GOT3 (cell line): ENCODE data around the gene CSRP1.

Experiments
- DNase-seq: peaks from one replicate; lab custom pipeline; 2025; ENCODE audit warnings: mixed read lengths; lab: John Stamatoyannopoulos, UW

Gene CSRP1

DNA sequence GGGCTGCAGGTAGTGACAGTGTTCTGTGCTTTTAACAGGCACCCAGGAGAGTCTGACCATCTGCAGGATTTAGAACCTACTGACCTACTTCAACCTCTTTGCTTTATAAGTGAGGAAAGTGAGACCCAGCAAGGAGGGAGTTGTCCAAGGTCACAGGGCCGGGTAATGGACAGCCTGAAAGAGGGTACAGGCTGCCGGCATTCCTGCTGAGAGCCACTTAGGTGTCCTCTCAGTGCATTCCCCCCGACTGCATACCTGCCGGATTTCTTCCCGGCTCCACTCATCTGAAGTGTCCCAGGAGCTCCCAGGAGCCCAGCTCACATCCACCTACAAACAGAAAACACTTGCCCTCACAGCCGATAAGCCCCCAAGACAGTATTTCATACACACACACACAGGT, 51.8 kb downstream of the CSRP1 start:
- DNase-seq: no peak

DNA sequence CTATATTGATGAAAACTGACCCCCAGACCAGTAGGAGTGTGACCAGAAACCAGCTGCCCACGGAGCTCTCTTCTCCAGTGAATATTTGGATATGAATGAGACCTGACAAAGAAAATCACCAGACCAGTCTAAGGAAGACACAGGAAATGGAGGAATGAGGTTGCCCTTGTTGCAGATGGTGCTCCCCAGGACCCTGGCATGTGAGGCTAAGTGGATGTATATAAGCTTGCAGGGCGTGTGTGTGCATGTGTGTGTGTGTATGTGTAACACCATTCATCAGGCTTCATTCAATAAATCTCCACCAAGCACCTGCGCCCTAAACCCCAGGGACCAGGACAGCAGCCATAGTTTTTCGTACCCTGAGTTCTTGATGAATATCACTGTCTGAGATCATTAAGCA, 52.3 kb downstream of the CSRP1 start:
- no peak for DNase-seq

DNA sequence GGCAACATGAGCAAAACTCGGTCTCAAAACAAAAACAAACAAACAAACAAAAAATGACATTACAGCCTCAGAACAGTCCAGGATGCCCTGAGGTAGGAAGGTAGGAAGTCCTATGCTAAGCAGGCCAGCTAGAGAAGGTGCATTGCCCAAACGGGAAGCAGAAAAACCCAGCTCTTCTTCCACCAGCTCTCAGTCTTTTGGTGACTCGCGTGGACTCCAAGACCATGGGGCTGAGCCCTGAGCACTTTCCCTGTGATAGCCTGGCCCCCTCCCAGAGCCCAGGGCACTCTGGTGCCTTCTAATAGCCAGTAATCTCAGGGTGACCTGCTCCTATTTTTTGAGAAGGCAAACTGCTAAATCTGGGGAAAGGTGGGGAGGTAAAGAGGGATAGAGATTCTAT, 54.1 kb downstream of the CSRP1 start:
- DNase-seq: no peak

DNA sequence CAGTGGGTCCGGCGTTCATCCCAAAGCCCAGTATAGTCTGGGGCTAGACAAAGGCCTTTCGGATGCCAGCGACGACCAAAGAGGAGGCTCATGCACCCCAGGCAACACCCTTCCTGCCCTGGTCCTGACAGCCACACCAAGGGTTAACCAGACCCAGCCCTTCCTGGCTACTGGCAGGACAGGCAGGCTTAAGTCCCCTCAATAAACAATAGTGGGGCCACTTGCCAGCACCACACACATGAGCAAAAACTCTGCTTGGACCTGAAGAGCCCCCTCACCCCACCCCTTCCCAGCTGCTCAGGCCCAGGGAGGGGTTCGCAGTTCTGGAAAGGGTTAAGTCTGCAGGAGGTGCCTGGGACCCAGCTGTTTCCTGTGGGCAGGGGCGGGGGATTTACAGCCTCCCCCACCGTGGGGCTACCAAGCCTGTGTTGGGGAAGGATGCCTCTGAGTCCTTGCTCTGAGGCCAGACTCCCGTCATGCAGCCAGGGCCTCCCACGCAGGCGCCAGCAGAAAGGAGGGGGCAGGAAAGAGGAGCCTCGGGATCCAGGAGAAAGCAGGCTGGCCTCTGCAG, 56.1 kb downstream of the CSRP1 start:
- DNase-seq: no peak

DNA sequence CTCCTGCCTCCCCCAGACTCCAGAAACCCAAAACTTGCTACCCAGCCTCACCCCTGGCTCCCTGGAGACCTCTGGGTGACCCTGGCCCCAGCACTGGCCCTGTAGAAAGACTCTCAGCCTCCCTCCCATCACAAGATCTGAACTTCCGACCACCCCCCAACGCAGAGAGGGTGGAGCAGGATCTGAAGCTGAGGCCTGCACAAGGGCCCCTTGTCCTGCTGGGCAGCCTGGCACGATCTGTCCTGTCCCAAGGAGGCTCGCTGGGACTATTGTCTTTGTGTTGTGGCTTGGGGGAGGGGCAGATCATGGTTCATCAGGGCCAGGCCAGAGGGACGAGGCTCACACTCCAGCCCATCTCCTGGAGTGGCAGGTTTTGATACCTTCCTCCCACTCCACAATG, 57.9 kb downstream of the CSRP1 start:
- DNase-seq: no peak

DNA sequence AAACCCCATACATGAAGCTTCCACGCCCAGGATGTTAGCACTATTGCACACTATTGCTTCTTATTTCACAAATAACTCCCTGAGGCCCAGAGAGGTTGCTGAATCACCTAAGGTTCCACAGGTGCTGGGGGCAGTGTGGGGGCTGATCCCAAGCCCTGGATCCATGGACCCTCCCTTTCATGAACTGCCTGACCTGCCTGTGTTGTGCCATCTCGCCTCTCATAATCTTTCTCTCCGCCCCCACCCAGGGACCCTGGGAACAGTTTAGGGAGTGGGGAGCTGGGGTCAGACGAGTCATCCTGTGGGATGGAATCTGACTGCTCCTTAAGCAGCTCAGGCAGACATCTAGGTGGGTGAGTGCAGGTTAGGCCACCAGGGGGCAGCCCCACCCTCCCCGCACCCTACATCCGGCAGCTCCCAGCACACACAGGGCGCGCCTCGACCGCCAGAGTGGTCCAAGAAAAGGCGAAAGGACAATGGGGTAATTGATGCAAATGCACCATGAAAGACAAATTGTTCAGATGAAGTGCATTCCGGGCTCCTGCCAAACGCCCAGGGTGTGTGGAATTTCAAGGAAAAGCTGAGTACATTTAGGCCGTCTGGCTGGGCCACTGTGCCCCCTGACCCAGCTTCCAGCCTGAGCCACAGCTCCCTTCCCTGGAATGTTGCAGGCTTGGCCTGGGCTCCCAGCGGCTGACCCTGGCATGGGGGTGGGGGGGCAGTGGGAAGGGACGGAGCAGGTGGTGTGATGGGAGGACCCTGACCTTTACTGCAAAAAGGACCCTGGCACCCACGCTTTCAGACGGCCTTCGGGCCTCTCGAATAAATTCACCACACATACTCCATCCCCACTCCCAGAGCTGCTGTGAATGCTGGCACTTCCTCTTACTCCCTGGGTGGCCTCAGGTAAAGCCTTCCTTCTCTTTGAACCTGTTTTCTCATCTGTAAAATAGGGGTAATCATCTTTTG, 58.7 kb downstream of the CSRP1 start:
- peak; percentile 87 for DNase-seq

DNA sequence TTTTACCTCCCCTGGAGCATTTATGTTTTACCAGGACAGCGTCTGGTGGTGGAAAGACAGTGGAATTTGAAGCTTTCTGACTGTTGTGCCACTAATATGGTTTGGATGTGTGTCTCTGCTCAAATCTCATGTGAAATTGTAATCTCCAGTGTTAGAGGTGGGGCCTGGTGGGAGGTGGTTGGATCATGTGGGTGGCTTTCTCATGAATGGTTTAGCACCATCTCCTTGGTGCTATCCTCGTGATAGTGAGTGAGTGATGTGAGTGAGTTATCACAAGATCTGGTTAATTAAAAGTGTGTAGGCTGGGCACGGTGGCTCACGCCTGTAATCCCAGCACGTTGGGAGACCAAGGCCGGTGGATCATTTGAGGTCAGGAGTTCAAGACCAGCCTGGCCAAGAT, 61.6 kb downstream of the CSRP1 start:
- no peak for DNase-seq

DNA sequence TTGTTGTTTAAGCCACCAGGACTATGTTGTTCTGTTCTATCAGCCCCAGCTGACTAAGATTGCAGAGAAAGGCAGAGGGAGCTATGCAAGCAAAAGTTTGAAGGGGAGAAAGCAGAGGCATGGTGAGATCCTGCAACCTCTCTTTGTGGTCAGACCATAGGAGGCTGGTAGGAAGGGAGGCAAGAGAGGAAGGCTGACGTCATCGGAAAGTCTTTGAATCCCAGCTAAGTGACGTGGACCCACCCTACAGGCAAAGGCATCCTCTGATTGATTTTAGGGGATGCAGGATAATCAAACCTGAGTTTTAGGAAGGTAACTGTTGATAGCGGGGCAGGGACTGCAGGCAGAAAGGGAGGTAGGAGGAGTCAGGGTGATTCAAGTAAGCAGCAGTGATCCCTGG, 62.1 kb downstream of the CSRP1 start:
- DNase-seq: no peak

DNA sequence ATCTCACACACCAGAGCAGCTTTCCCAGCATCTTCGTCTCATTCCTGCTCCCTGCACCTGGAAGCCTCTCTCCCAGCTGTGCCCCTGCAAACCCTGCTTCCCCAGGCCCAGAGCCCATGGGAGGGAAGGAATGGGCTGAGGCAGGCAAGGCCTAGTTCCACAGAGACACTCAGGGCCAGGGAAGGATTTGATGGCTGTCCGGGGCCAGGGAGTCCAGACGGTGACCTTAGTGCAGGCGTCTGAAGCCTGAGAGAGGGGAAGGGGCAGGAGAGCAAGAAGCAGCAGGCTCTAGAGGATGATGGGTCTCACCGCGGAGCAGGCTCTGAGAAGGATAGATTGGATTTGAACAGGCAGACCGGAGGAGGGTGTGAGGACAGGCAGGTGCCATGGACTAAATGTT, 63.2 kb downstream of the CSRP1 start:
- no peak for DNase-seq

DNA sequence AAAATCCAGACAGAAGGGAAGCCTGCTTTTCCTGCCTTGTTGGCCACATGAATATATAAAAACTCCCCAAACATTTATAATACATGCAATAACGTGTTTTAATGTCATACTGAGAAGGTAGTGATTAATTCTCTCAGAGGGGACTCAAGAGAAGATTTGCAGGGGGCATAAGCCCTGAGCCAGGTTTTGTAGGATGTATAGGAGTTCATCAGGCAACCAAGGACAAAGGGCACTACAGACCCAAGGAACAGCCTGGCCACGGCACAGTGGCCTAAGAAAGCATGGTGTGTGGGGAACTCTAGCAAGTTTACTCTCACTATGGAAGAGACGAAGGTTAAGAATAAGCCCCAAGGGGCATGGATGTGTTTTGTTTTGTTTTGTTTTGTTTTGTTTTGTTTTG, 70.0 kb downstream of the CSRP1 start:
- DNase-seq: no peak

DNA sequence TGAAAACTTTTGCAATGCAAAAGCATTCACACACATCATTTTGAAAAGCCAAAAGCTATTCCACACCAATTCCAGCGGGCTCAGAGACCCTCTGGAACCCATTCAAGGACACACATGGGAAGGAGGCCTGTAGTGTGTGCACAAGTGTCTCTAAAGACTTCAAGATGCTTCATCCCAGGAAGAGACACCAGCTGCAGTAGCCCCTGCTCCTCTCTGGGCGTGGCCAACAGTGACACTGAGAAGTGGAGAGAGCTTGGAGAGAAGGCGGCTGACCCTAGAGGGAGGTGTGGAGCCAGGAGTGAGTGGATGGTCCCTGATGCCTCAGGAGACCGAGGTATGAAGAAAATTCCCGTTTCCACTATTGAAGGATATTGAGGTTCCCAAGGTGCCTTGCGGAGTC, 70.5 kb downstream of the CSRP1 start:
- no peak for DNase-seq

DNA sequence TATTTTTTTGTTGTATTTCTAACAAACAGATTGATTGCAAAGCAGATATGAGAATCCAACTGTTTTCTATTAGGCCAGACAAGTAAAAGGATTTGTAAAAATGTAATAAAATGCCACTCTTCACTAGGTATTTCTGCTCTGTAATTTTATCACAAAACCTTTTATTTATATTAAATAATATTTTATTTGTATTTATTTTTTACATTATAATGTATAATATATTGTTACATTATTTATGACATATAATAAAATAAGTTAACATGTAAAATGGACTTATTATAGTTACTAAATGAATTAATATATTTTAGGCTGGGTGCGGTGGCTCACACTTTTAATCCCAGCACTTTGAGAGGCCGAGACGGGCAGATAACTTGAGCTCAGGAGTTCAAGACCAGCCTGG, 72.7 kb downstream of the CSRP1 start:
- no peak for DNase-seq

DNA sequence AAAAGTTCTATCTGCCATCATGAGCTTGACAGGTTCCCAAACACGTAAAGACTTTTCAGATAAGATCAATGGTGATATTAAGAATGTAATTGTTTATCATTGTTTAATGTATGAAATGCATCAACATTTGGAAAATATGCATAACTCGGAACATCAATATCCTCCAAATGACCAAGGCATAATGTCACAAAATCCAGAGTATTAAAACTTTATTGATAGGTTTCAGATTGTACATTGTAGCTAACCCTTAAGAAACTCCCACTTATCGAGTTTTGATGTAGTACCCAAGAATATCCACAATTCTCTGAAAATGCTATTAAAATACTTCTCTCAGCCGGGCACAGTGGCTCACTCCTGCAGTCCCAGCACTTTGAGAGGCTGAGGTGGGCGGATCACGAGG, 73.3 kb downstream of the CSRP1 start:
- no peak for DNase-seq
